ENCODE measurements around the gene OR10V1.

DNA sequence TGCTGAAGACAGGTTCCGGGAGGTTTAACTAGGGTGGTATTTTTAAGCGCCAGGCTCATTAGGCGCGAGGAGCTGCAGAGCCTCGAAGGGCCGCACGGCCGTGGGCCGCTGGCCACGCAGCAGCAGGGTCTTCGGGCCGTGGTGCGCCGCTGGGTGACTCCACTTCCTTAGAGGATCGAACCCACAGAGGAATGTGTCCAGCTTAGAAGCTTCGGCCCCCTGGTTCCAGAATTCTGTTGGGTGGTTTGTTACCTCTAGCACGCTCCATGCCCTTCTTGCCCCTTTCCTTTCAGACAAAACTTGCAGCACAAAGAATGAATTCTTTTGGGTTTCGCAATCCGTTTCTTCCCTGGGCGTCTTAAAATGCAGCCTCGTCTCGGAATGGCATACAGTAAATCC lies 44.0 kb downstream of the OR10V1 start:
- TF ChIP-seq, protein P1, sequence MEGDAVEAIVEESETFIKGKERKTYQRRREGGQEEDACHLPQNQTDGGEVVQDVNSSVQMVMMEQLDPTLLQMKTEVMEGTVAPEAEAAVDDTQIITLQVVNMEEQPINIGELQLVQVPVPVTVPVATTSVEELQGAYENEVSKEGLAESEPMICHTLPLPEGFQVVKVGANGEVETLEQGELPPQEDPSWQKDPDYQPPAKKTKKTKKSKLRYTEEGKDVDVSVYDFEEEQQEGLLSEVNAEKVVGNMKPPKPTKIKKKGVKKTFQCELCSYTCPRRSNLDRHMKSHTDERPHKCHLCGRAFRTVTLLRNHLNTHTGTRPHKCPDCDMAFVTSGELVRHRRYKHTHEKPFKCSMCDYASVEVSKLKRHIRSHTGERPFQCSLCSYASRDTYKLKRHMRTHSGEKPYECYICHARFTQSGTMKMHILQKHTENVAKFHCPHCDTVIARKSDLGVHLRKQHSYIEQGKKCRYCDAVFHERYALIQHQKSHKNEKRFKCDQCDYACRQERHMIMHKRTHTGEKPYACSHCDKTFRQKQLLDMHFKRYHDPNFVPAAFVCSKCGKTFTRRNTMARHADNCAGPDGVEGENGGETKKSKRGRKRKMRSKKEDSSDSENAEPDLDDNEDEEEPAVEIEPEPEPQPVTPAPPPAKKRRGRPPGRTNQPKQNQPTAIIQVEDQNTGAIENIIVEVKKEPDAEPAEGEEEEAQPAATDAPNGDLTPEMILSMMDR (conservative IDR thresholded peaks at IDR 0.05 in 1 of 2, IDR thresholded peaks at IDR 0.05 in 1 of 2; ENCODE audit: low read depth in 1 of 2, low read length in 2 of 2): no peak
- no peak for TF ChIP-seq EZH2 (IDR thresholded peaks at IDR 0.05; ENCODE audit: low read length, missing control alignments)
